Brain pericyte (primary cell): ENCODE measurements around the gene LAMB4.

ENCODE experiments used
- DNase-seq: peaks from one replicate; pipeline ENCODE4 v3.0.0-alpha.2; 2012; ENCODE audit warnings: low read depth, low spot score

Gene LAMB4

GRCh38 chr7:108078691-108079090, 51.5 kb downstream of the LAMB4 start:
- no peak for DNase-seq

GRCh38 chr7:108078211-108078673, 51.9 kb downstream of the LAMB4 start:
- DNase-seq: no peak

- no peak for DNase-seq
These were observed 52.5 kb downstream of the LAMB4 start for GRCh38 chr7:108077709-108078108.

- DNase-seq: no peak
These were observed 54.0 kb downstream of the LAMB4 start for GRCh38 chr7:108076156-108076555.

GRCh38 chr7:108073305-108074070, 56.7 kb downstream of the LAMB4 start:
- no peak for DNase-seq

- no peak for DNase-seq
These were observed 57.4 kb downstream of the LAMB4 start for GRCh38 chr7:108072739-108073138.

GRCh38 chr7:108072116-108072515, 58.0 kb downstream of the LAMB4 start:
- no peak for DNase-seq

GRCh38 chr7:108071551-108071950, 58.6 kb downstream of the LAMB4 start:
- no peak for DNase-seq

DNA sequence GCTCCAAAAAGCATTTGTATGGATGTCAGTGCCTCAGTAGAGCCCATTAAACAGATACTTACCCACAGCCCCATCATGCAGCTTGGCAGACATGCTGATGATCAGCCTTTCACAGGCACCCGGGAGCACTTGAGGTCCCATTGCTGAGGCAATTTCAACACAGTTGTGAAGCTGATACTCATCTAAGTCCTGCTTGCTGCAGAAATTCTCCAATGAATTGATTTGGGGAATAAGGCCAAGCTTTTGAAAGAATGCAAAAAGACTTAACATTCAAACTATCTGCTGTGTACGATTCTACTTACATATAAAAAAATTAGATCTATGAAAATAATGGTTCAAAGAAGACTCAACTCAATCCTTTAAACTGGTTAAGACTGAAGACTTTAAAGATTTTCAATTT, 60.5 kb downstream of the LAMB4 start:
- no peak for DNase-seq

DNA sequence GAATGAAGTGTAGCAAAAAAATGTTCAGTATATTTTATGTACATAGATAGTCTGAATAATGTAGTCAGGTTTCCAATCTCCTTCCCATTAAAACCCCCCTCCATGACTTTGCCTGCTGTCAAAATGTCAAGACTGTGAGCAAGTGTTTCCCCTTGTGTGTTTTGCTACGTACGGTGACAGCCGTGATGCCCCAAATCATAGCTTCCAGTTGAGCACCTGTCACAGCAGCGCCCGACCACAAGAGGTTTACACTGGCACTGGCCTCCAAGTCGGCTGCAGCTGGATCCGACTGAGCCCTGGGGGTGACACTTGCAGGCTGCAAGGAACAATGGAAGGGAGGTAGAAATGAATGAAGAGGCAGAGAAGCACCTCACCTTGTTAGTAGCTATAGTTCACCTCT, 62.3 kb downstream of the LAMB4 start:
- DNase-seq: no peak

DNA sequence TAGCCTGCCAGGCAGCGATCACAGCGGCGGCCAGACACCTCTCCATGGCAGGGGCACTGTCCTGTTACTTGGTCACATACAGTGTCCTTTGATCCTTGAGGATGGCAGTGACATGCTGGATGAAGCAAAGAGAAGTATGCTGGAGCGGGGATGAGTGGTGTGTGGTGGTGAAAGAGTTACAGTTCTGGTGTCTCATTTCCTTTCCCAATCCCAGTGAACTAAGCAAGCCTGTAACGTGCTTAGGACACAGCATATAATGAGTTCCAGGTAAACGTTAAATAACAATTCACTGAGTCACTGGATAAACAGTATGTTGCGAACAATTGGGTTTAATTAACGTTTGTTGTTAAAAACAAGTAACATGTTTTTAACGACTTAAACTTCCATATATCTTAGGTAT, 63.7 kb downstream of the LAMB4 start:
- DNase-seq: no peak

GRCh38 chr7:108063520-108063933, 66.6 kb downstream of the LAMB4 start:
- no peak for DNase-seq

DNA sequence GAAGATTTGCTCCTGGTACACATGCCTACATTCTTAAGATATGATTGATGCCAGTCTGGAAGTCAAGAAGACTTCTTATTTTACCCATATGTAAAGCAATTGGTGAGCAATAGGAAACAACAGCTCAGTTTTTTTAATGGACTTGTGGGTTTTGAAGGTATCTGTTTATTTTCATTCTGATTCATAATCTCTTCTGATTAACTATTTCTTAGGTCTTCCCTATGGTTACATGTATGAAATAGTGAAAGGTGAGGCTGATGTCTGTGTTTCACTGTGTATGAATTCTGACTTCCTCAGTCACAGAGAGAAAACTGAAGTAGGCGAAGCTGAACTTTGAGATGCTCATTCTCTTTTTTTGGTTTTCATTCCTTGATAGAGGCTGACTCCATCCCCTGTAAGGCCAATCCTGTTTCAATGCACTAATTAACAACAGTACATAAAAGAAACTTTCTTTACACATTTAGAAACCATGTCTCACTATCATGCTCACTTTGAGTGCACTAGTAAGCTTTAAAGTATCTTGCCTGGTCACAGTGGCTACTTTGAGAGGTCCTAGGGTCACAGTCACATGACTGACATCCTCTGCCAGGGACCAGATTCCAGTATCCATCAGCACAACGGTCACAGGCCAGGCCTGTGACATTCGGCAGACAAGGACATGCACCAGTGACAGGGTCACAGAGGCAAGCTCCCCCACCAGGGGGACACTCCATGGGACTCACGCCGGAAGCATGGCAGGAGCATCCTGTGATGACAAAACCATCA, 67.7 kb downstream of the LAMB4 start:
- DNase-seq: no peak

GRCh38 chr7:108059526-108059925, 70.6 kb downstream of the LAMB4 start:
- DNase-seq: no peak

- no peak for DNase-seq
These were observed 72.1 kb downstream of the LAMB4 start for GRCh38 chr7:108057951-108058481.

- no peak for DNase-seq
These were observed 74.5 kb downstream of the LAMB4 start for GRCh38 chr7:108055611-108056021.

- no peak for DNase-seq
These were observed 75.6 kb downstream of the LAMB4 start for GRCh38 chr7:108054537-108054936.

DNA sequence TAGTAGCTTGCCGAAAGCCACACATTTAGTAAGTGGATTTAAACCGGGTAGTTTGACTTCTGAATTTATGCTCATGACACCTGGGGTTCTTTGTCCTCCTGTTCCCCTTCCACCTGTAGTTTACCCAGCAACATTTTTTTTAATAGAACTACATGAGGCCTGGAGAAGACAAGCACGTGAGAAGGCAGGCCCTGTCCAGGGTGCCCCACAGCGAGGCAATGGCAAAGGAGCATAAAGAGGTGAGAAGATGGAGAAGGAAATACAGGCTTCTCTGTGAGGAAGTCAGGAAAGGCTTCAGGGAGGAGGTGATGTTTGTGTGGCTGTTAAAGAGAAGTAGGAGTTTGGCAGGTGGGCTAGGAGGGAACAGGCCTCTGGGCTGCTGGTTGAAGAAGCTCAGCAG, 76.9 kb downstream of the LAMB4 start:
- no peak for DNase-seq

DNA sequence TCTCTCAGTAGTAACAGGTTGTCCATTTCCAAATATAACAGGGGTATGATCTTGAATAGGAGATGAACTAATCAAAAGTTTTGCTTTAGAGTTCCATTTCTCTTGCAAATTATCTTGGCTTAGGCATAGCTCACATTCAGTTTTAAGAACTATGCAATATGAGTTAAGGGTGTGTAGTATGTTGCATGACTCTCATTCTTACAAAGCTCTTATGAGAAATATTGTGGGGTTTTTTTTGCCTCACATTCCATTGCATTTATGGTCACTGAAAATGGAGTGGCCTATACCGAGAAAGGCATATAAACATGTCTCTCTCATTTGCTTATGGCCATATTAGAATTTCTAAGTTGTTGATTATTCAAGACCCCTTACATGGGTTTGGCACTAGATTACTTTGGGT, 78.7 kb downstream of the LAMB4 start:
- no peak for DNase-seq

- no peak for DNase-seq
These were observed 80.2 kb downstream of the LAMB4 start for GRCh38 chr7:108049962-108050361.

DNA sequence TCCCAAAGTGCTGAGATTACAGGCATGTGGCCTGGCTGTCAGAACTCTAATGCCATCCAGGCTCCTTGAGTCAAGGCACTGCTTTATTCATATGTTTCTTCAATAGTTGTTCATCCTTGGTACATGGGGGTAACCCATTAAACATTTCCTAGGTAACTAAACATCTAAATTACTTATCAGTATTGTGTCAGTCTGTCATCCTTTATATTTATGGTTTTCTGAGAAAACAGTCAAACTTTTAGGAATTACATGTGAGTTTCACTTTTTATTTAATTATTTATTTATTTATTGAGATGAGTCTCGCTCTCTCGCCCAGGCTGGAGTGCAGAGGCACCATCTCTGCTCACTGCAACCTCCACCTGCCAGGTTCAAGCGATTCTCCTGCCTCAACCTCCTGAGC, 81.7 kb downstream of the LAMB4 start:
- no peak for DNase-seq

GRCh38 chr7:108046952-108047506, 83.1 kb downstream of the LAMB4 start:
- DNase-seq: no peak
